ENCODE data around the gene ABHD8.

ABHD8 gene

DNA sequence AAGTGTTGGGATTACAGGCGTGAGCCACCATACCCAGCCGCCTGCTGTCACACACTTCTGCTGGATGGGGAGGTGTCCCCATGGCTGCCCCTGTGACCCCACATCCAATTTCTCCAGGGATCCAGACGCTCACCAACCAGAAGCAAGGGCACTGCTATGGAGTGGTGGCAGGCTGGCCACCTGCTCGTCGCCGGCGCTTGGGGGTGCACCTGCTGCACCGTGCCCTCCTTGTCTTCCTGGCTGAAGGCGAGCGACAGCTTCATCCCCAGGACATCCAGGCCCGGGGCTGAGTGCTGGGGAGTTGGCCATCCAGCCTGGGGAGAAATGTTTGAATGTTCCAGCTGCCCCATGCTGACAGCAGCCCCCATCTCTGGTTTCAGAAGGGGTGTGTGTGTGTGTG lies 17.0 kb downstream of the ABHD8 start:
- no peak for DNase-seq (ENCODE audit: low read depth)
- H3K4me3 ChIP-seq (ENCODE audit: control insufficient read depth, low read depth, low read length): no peak overlapping the region
- TF ChIP-seq CTCF (IDR thresholded peaks at IDR 0.05; ENCODE audit: control insufficient read depth, insufficient read depth, low read depth, low read length, missing control alignments): no peak

GRCh38 chr19:17285415-17286135 lies 17.6 kb downstream of the ABHD8 start:
- no peak for TF ChIP-seq CTCF (IDR thresholded peaks at IDR 0.05; ENCODE audit: control insufficient read depth, insufficient read depth, low read depth, low read length, missing control alignments)
- no peak overlapping the region for H3K4me3 ChIP-seq (ENCODE audit: control insufficient read depth, low read depth, low read length)
- no peak for DNase-seq (ENCODE audit: low read depth)

DNA sequence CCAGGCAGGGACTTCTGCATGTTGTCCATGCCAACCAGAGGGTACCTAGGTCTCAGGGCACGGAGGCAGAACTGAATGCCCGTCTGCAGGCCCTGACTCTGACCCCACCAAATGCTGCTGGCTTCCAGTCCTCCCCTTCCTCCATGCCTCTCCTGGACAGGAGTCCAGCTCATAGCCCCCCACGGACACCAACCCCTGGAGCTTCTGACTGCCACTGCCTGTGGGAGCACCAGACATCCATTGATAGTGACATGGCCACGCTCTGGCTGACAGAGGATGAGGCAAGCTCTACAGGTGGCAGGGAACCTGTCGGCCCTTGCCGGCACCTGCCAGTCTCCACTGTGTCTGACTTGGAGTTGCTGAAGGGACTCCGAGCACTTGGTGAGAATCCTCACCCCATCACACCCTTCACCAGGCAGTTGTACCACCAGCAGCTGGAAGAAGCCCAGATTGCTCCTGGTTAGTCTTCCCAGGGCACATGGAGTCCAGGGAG lies 19.7 kb downstream of the ABHD8 start:
- no peak for TF ChIP-seq CTCF (IDR thresholded peaks at IDR 0.05; ENCODE audit: control insufficient read depth, insufficient read depth, low read depth, low read length, missing control alignments)
- no peak for DNase-seq (ENCODE audit: low read depth)
- no peak overlapping the region for H3K4me3 ChIP-seq (ENCODE audit: control insufficient read depth, low read depth, low read length)

- DNase-seq (ENCODE audit: low read depth): no peak
- TF ChIP-seq CTCF (IDR thresholded peaks at IDR 0.05; ENCODE audit: control insufficient read depth, insufficient read depth, low read depth, low read length, missing control alignments): peak; percentile 91
- peak overlapping the region; percentile 31 for H3K4me3 ChIP-seq (ENCODE audit: control insufficient read depth, low read depth, low read length)
Measured at GRCh38 chr19:17282488-17283125, 20.6 kb downstream of the ABHD8 start.

DNA sequence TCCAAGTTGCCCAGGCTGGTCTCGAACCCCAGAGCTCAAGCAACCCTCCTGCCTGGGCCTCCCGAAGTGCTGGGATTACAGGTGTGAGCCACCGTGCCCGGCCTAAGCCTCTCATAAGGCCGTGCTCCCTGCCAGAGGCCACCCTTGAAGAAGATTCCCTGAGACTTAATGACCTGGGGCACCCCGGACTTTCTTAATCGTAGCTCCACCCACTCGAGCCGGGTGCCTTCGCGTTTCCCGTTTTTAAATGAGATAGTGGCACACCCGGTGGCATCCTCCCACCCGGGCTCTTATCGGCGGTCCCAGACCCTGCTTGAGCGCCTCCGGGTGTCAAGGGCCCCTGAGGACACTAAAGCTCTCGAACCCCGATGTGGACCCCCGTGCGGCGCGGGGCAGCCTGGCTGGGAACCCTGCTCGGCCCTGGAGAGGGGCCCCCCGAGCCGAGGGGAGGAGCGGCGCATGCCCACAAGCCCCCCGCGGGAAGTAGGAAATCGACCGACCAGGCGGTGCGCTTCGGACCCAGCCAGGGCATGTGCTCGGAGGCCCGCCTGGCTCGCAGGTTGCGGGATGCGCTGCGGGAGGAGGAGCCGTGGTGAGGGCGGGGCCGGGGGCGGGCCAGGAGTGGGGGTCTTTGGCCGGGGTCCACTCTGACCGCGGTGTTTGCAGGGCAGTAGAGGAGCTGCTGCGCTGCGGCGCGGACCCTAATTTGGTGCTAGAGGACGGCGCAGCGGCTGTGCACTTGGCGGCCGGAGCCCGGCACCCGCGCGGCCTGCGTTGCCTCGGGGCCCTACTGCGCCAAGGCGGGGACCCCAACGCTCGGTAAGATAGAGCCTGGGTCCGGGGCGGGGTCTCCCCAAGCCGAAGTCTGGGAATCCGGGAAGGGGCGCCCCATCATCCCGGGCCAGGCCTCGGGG lies 21.6 kb downstream of the ABHD8 start, which contains the start of gene ANKLE1:
Gene ANKLE1 (plus strand): TSS at position 511 of the 914 bp plus-strand sequence. CDS start 20 bp downstream, at position 531.
- no peak for DNase-seq (ENCODE audit: low read depth)
- peak within 1 kb of the TSS; percentile 31 for H3K4me3 ChIP-seq (ENCODE audit: control insufficient read depth, low read depth, low read length)
- no peak for TF ChIP-seq CTCF (IDR thresholded peaks at IDR 0.05; ENCODE audit: control insufficient read depth, insufficient read depth, low read depth, low read length, missing control alignments)

DNA sequence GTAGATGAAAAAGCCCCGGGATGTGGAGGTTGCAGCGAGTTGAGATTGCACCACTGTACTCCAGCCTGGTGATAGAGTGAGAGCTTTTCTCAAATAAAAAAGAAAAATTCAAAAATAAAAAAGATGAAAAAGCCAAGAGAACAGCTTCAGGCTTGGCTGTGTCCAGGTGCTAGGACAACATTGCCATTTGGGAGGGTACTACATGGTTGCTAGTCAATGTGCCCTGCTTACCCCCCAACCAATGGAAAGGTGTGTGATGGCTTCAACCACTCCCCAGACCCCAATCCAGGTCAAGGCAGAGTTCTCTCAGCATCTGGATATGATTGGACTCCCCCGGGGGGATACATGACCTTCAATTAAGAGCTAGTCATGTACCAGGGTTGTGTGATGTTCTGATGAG lies 23.8 kb downstream of the ABHD8 start:
- TF ChIP-seq CTCF (IDR thresholded peaks at IDR 0.05; ENCODE audit: control insufficient read depth, insufficient read depth, low read depth, low read length, missing control alignments): no peak
- no peak for DNase-seq (ENCODE audit: low read depth)
- H3K4me3 ChIP-seq (ENCODE audit: control insufficient read depth, low read depth, low read length): no peak overlapping the region

All from AG09309 (cell line).